Measurements from ENCODE around the gene NRCAM. TPM values are rescaled to one million over a fixed set of nuclear protein-coding genes. Genes with fewer than 3 reads are reported as not detected.
"Not testable (repeated sequence)": the region's sequence is repeated elsewhere in the genome, so short reads cannot be mapped to it uniquely, and the experiment has no call there.

Gene NRCAM
- total RNA-seq, 1 donor from 2014 or later, result 0.53 TPM

DNA sequence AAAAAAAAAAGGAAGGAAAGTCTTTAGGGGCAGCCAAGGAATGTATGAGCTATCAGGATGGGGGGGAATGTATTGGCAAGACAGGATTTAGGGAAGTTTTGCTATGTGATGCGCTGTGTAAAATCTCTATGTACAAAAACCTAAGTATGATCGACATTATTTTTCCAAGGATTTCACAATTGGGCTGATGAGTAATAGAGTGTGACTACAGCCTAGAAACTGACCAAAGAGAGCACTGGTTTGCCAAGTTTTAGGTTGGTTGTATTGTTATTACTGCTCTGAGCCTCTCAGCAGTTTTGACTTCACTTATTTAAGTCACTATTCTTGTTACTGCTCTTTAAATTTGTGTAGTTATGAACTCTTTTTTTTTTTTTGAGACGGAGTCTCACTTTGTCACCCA is 107.3 kb downstream of the NRCAM start:
- Histone ChIP-seq H3K4me3 (no peak overlapping the region), H3K36me3 (no peaks in the 10 kb centered on the region), H3K27me3 (no peaks in the 10 kb centered on the region), H3K4me1 (no peaks in the 10 kb centered on the region), H3K9me3 (no peaks in the 10 kb centered on the region), H3K27ac (no peak overlapping the region)
- DNase-seq (ENCODE audit: low spot score in 2 of 2), result no peak
- TF ChIP-seq, protein P1, sequence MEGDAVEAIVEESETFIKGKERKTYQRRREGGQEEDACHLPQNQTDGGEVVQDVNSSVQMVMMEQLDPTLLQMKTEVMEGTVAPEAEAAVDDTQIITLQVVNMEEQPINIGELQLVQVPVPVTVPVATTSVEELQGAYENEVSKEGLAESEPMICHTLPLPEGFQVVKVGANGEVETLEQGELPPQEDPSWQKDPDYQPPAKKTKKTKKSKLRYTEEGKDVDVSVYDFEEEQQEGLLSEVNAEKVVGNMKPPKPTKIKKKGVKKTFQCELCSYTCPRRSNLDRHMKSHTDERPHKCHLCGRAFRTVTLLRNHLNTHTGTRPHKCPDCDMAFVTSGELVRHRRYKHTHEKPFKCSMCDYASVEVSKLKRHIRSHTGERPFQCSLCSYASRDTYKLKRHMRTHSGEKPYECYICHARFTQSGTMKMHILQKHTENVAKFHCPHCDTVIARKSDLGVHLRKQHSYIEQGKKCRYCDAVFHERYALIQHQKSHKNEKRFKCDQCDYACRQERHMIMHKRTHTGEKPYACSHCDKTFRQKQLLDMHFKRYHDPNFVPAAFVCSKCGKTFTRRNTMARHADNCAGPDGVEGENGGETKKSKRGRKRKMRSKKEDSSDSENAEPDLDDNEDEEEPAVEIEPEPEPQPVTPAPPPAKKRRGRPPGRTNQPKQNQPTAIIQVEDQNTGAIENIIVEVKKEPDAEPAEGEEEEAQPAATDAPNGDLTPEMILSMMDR (IDR thresholded peaks at IDR 0.05), result no peak
- intact Hi-C loops (cut with DNase I), result no loop called here

DNA sequence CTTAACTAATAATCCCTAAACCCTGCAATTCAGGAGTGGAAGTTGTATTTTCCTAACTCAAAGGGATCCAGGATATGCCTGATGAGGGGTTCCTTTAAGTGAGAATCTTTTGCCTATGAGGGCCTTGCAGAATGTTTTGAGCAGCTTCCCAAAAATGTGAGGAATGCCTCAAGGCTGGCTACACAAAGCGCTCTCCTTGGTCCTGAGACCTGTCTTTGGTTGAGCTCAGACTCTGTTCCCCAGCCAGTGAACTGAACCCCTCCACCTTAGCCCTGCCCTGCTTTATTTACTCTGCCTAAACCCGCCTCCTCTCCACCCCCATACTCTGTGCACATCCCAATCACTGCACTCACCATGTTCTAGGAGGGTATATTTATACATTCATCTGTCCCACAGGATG is 108.6 kb downstream of the NRCAM start:
- TF ChIP-seq, protein P1 (IDR thresholded peaks at IDR 0.05), result no peak
- no peak for DNase-seq (ENCODE audit: low spot score in 2 of 2)
- Histone ChIP-seq H3K36me3 (no peaks in the 10 kb centered on the region), H3K27ac (no peak overlapping the region), H3K27me3 (no peaks in the 10 kb centered on the region), H3K4me3 (no peak overlapping the region), H3K9me3 (no peaks in the 10 kb centered on the region), H3K4me1 (no peaks in the 10 kb centered on the region)
- intact Hi-C loops (cut with DNase I), result no loop called here

DNA sequence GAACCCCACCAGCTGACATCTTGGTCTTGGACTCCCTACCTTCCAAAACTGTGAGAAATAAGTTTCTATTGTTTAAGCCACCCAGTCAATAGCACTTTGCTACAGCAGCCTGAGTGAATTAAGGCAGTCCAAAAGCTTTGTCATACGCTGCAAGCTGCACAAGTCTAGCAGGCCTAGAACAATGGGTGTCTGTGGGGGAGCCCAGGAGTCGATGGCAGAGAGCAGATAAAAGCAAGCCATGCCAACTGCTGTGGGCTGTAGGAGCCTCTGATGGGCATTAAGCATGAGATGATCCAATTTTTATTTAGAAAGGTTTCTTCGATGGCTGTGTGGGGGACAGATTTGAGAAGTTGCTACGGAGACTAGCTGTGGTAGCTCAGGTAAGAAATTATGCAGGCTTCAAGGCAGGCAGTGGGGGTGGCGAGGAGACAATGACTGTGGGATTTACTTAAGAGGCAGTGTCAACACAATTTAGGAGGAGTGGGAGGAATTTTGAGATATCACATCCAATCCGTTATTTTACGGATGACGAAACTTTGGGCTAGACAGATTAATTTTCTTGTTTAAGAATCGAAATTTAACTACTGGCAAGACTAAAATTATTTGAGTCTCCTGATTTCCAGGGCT is 110.4 kb downstream of the NRCAM start:
- Histone ChIP-seq H3K4me3 (no peak overlapping the region), H3K36me3 (no peaks in the 10 kb centered on the region), H3K27me3 (no peaks in the 10 kb centered on the region), H3K9me3 (no peaks in the 10 kb centered on the region), H3K4me1 (no peaks in the 10 kb centered on the region), H3K27ac (no peak overlapping the region)
- DNase-seq (ENCODE audit: low spot score in 2 of 2), result no peak
- intact Hi-C loops (cut with DNase I), result no loop called here
- TF ChIP-seq, protein P1 (IDR thresholded peaks at IDR 0.05), result no peak

DNA sequence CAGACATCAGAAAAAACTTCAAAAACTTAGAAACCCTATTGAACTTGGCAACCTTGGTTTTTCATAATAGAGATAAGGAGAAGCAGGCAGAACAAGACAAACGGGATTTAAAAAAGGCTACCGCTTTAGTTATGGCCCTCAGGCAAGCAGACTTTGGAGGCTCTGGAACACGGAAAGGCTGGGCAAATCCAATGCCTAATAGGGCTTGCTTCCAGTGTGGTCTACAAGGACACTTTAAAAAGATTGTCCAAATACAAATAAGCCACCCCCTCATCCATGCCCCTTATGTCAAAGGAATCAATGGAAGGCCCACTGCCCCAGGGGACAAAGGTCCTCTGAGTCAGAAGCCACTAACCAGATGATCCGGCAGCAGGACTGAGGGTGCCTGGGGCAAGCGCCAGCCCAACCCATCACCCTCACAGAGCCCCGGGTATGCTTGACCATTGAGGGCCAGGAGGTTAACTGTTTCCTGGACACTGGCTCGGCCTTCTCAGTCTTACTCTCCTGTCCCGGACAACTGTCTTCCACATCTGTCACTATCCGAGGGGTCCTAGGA is 115.3 kb downstream of the NRCAM start:
- TF ChIP-seq, protein P1 (IDR thresholded peaks at IDR 0.05), result no peak
- Histone ChIP-seq H3K9me3 (no peaks in the 10 kb centered on the region), H3K27me3 (no peaks in the 10 kb centered on the region), H3K4me1 (no peaks in the 10 kb centered on the region), H3K27ac (no peak overlapping the region), H3K36me3 (no peaks in the 10 kb centered on the region), H3K4me3 (no peak overlapping the region)
- no peak for DNase-seq (ENCODE audit: low spot score in 2 of 2)
- intact Hi-C loops (cut with DNase I), result no loop called here

DNA sequence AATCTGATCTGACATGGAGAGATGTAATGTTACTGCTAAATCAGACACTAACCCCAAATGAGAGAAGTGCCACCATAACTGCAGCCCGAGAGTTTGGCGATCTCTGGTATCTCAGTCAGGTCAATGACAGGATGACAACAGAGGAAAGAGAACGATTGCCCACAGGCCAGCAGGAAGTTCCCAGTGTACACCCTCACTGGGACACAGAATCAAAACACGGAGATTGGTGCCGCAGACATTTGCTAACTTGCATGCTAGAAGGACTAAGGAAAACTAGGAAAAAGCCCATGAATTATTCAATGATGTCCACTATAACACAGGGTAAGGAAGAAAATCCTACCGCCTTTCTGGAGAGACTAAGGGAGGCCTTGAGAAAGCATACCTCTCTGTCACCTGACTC is 115.8 kb downstream of the NRCAM start:
- H3K4me3 ChIP-seq; DNase-seq (ENCODE audit: low spot score in 2 of 2); H3K36me3 ChIP-seq; H3K4me1 ChIP-seq; intact Hi-C loops (cut with DNase I); H3K27me3 ChIP-seq; H3K9me3 ChIP-seq; H3K27ac ChIP-seq: not testable (repeated sequence)

DNA sequence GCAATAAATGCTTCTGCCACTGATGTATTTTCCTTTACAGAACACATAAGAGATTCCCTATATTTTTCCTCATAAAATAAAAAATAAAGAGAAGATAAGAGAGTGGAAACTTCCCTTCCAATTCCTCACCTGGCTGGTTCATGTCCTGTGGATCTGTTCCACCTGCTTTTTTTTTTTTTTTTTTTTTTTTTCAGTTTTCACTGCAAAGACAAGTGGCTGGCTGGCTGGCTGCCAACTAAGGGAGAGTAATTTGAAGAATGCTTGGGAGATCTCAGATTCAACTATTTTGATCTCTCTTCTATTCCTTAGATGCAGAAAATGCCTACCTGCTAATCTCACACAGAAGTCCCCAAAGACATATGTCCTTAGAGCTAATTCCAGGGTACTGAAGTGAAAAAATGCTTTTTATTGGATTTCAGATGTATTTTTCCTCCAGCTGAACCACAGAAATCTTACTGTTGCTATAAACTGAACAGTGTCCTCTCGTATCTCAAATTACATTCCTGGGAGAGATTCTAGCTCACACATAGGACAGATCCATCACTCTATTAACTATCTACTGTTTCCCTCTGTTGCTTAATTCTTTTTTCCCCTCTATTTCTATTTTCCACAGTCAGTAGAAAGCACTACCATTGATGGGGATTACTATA is 120.8 kb downstream of the NRCAM start:
- Histone ChIP-seq H3K27ac (no peak overlapping the region), H3K4me3 (no peak overlapping the region), H3K9me3 (no peaks in the 10 kb centered on the region), H3K4me1 (no peaks in the 10 kb centered on the region), H3K36me3 (no peaks in the 10 kb centered on the region), H3K27me3 (no peaks in the 10 kb centered on the region)
- intact Hi-C loops (cut with DNase I), result no loop called here
- no peak for DNase-seq (ENCODE audit: low spot score in 2 of 2)
- TF ChIP-seq, protein P1 (IDR thresholded peaks at IDR 0.05), result no peak

Measured in ascending aorta (tissue), 2 donors.